NCI-H82 (cell line): Measurements from ENCODE around the gene CAPG.
A peak's percentile ranks its signal among the peaks of the same experiment; 100 is the strongest.

Source experiments
- DNase-seq: peaks from one replicate; lab custom pipeline; 2025; lab: John Stamatoyannopoulos, UW

CAPG gene

GRCh38 chr2:85356186-85356585 lies 54.0 kb downstream of the CAPG start:
- no peak for DNase-seq

DNA sequence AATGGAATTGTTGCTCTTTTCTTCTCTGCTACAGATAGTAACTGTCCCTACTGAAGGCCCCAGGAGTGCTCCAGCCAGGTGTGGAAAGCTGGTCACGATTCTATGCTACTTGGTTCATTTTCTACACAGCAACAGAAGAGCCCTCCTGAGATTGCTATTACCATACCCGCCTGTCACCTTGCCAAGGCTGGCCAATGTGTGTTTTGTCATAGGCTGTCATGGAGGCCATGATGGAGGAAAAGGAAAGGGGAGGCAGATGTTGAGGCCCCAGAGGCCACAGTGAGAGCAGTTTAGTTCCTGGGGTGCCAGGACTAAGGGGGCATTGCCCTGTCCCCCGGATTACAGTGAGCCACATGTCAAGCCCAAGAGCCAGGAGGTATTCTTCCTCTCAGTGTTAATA lies 54.6 kb downstream of the CAPG start:
- DNase-seq, result no peak

GRCh38 chr2:85355073-85355410 lies 55.1 kb downstream of the CAPG start:
- no peak for DNase-seq

GRCh38 chr2:85354286-85355072 lies 55.7 kb downstream of the CAPG start, which contains the start of the genes ELMOD3 and RETSAT:
Gene ELMOD3 (plus strand): TSS chr2:85354769. CDS start chr2:85357199, 2,430 bp downstream.
Gene RETSAT (minus strand): TSS chr2:85354528. CDS start chr2:85354507, 21 bp downstream.
- peak; percentile 100 for DNase-seq

GRCh38 chr2:85353876-85354285 lies 56.3 kb downstream of the CAPG start:
- DNase-seq, result peak; percentile 54

GRCh38 chr2:85347599-85347998 lies 62.6 kb downstream of the CAPG start:
- no peak for DNase-seq
